ENCODE results near the gene ACCS. TPM values are rescaled to one million over a fixed set of nuclear protein-coding genes. Genes with fewer than 3 reads are reported as not detected.

ACCS gene
- total RNA-seq, 1 experiment from 2014 or later: 7.5 TPM

DNA sequence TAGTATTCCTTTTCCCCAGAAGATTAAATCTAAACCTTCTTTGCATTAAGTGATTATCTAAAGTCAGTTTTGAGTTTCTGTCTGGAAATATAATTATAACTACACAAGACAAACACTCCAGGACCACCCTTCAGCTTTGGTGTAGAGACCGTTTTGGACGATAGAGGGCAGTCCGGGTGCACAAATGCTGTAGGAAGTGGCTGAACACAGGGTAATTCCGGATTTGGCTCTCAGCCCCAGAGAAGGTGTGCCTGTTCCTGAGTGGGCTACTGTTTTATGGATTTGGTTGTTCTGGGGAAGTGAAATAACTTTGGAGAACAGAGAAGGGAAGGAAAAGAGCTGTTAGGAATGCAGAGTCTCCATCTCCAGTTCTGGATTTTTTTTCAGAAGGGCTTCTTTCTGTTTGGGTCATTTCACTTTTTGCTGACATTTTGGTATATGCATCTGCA, 44.2 kb downstream of the ACCS start:
- no peak overlapping the region for H3K27ac ChIP-seq (ENCODE audit: insufficient read length, low read depth, low read length)
- H3K27ac Mint-ChIP-seq: no peak overlapping the region
- no peaks in the 10 kb centered on the region for H3K79me1 ChIP-seq (ENCODE audit: insufficient read depth, low read depth, low read length, poor library complexity, severe bottlenecking)
- WGBS (ENCODE audit: extremely low coverage, insufficient read length, low lambda C conversion rate): no CpG with 5 or more reads among the region's 4 CpGs
- no peak overlapping the region for H3K18ac ChIP-seq (ENCODE audit: insufficient read length, low read depth, low read length)
- H3T11ph ChIP-seq (ENCODE audit: low read length): no peak overlapping the region
- no peak overlapping the region for H2BK15ac ChIP-seq (ENCODE audit: low read depth, low read length)
- no peak overlapping the region for H2BK5ac ChIP-seq (ENCODE audit: insufficient read length, low read length)
- H3K4me1 ChIP-seq (ENCODE audit: insufficient read depth, low read length): 0 out of 2 replicates have a peak, but pooled peaks cover 3% of the 10 kb centered on the region
- H3K56ac ChIP-seq (ENCODE audit: insufficient read length, low read depth, low read length): no peak overlapping the region
- H2BK20ac ChIP-seq (ENCODE audit: low read depth, low read length, poor library complexity, severe bottlenecking): no peak overlapping the region
- no peaks in the 10 kb centered on the region for H3K27me3 ChIP-seq (ENCODE audit: insufficient read depth, low read length)
- TF ChIP-seq, protein P1, sequence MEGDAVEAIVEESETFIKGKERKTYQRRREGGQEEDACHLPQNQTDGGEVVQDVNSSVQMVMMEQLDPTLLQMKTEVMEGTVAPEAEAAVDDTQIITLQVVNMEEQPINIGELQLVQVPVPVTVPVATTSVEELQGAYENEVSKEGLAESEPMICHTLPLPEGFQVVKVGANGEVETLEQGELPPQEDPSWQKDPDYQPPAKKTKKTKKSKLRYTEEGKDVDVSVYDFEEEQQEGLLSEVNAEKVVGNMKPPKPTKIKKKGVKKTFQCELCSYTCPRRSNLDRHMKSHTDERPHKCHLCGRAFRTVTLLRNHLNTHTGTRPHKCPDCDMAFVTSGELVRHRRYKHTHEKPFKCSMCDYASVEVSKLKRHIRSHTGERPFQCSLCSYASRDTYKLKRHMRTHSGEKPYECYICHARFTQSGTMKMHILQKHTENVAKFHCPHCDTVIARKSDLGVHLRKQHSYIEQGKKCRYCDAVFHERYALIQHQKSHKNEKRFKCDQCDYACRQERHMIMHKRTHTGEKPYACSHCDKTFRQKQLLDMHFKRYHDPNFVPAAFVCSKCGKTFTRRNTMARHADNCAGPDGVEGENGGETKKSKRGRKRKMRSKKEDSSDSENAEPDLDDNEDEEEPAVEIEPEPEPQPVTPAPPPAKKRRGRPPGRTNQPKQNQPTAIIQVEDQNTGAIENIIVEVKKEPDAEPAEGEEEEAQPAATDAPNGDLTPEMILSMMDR (conservative IDR thresholded peaks at IDR 0.05): peak; percentile 82
- H3K4ac ChIP-seq (ENCODE audit: low read depth, low read length): no peak overlapping the region
- no peak overlapping the region for H2AK5ac ChIP-seq (ENCODE audit: insufficient read length, low read length)
- H3K27me3 Mint-ChIP-seq (ENCODE audit: low read depth): no peaks in the 10 kb centered on the region
- no peaks in the 10 kb centered on the region for H3K9me3 Mint-ChIP-seq
- peak; percentile 50 for DNase-seq
- H4K20me1 ChIP-seq (ENCODE audit: control insufficient read depth, insufficient read depth, insufficient read length): no peaks in the 10 kb centered on the region
- H2AFZ ChIP-seq (ENCODE audit: low read length): no peak overlapping the region
- no peaks in the 10 kb centered on the region for H3K9me3 ChIP-seq (ENCODE audit: control insufficient read depth, low read depth, low read length)
- no peak overlapping the region for H3K4me2 ChIP-seq (ENCODE audit: insufficient read depth, insufficient read length, low read length)
- H3K4me1 Mint-ChIP-seq: peaks cover 8 to 9% of the 10 kb centered on the region in 2 experiments
- no peak overlapping the region for H4K8ac ChIP-seq (replicated peaks; ENCODE audit: insufficient read length, low read depth, low read length)
- H2BK120ac ChIP-seq (ENCODE audit: low read depth, low read length, poor library complexity, severe bottlenecking): no peak overlapping the region
- no peak overlapping the region for H4K5ac ChIP-seq (ENCODE audit: insufficient read length, low read depth, low read length)
- no peaks in the 10 kb centered on the region for H3K23me2 ChIP-seq (ENCODE audit: insufficient read length, low read depth, low read length, poor library complexity, severe bottlenecking)
- H3K4me3 Mint-ChIP-seq: no peak overlapping the region
- H3K36me3 Mint-ChIP-seq (ENCODE audit: insufficient read depth in 1 of 3, low read depth in 3 of 3): peaks cover 2 to 39% (median 19%) of the 10 kb centered on the region in 3 experiments; a peak in 5 of 7 replicates
- H3K79me2 ChIP-seq (ENCODE audit: insufficient read depth, low read length): no peaks in the 10 kb centered on the region
- no peak overlapping the region for H3K9ac ChIP-seq (ENCODE audit: extremely low read depth, insufficient read length, low read length)
- H3K23ac ChIP-seq (ENCODE audit: insufficient read length, low read depth, low read length): no peak overlapping the region
- H4K91ac ChIP-seq (ENCODE audit: insufficient read length, low read depth, low read length): no peak overlapping the region
- no peak overlapping the region for H3K14ac ChIP-seq (ENCODE audit: insufficient read depth, low read length)
- H2BK12ac ChIP-seq (ENCODE audit: insufficient read length, low read depth, low read length): no peak overlapping the region

All from H9 (cell line).